GF-D8 (cell line): ENCODE data around the gene PTH1R.
A peak's percentile ranks its signal among the peaks of the same experiment; 100 is the strongest.

ENCODE experiments used
- DNase-seq: peaks from one replicate; lab custom pipeline; 2025; lab: John Stamatoyannopoulos, UW

The PTH1R gene

GRCh38 chr3:46913644-46914043, 36.1 kb downstream of the PTH1R start:
- no peak for DNase-seq

DNA sequence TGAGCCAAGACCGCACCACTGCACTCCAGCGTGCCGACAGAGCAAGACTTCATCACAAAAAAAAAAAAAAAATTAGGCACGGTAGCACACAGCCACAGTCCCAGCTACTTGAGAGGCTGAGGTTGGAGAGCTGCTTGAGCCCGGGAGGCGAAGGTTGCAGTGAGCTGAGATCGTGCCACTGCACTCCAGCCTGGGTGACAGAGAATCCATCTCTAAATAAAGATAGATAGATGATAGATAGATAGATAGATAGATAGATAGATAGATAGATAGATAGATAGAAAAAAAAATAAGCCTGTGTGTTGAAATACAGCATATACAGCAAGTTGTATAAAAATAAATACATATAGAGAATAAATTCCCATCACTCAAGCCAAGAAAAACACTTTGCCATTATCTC, 37.3 kb downstream of the PTH1R start:
- DNase-seq: no peak

GRCh38 chr3:46915297-46915822, 37.8 kb downstream of the PTH1R start:
- DNase-seq: no peak

- no peak for DNase-seq
These were observed 38.8 kb downstream of the PTH1R start for GRCh38 chr3:46916278-46916677.

GRCh38 chr3:46916799-46917198, 39.3 kb downstream of the PTH1R start:
- no peak for DNase-seq

- no peak for DNase-seq
These were observed 39.7 kb downstream of the PTH1R start for GRCh38 chr3:46917257-46917656.

GRCh38 chr3:46918202-46918601, 40.7 kb downstream of the PTH1R start:
- DNase-seq: no peak

- DNase-seq: no peak
These were observed 41.1 kb downstream of the PTH1R start for GRCh38 chr3:46918634-46919033.

DNA sequence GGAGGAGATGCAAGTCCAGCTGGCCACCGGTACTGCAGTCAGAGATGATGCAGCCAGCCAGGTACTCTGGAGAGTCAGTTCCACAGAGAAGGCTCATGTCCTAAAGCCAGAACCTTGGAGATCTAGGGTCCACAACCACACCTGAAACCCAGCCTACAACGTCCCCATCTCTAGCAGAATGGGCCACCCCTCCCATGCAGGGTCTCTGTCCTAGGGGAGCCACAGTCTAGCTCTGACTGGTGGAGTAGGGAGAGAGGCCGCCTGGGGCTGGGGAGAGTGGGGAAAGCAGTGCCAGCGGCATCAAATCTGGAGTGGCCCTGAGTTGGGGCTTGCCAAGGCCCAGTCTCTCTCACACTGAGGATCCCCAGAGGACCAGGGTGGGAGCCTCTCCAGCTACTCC, 43.5 kb downstream of the PTH1R start:
- no peak for DNase-seq

GRCh38 chr3:46921871-46922271, 44.4 kb downstream of the PTH1R start:
- no peak for DNase-seq

DNA sequence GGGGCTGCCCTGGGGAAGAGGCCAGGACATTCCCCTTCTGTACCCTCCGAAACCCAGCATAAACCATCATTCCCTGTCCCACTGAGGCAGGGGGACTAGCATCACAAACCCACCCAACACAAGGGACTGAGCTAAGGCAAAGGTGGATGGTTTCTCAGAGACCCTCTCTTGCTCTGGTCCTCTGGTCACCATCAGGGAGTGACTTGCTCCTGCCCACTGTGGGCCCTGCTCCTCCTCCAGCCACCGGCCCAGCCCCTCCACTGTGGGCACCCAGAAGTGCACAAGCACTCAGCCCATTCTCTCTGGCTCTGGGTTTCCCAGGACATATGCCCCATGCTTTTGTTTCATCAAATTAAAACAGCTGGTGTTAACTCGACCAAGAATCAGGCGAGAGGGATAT, 44.9 kb downstream of the PTH1R start:
- no peak for DNase-seq

DNA sequence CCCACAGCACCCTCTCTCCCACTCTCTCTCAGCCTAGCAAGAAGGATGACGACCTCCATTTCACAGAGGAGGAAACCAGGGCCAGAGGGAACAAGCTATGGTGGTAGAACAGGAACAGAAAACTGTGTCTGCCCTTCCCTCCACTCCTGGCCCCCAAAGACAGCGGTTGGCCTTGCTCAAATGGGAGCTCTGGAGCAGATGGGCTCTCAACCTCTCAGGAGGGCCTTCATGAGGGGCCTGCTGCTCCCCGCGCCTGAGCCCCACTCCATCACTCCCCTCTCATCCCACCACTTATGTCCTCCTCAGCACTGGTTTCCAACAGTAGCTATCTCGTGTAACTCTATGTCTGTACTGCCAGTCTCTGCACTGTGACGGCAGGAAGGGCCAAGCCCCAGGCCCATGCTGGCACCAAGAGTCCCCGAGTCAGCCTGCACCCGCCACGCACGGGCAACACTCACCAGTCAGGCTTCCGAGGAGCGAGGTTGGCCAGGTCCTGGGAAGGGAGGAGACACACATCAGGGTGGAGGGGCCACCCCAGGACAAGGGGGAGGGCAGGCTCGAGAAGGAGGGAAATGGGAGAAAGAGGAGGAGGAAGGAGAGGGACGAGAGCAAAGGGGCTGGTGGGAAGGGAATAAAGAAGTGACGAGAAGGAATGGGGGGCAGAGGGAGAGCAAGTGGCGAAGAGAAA, 45.5 kb downstream of the PTH1R start:
- no peak for DNase-seq

GRCh38 chr3:46923559-46924350, 46.2 kb downstream of the PTH1R start:
- DNase-seq: no peak

DNA sequence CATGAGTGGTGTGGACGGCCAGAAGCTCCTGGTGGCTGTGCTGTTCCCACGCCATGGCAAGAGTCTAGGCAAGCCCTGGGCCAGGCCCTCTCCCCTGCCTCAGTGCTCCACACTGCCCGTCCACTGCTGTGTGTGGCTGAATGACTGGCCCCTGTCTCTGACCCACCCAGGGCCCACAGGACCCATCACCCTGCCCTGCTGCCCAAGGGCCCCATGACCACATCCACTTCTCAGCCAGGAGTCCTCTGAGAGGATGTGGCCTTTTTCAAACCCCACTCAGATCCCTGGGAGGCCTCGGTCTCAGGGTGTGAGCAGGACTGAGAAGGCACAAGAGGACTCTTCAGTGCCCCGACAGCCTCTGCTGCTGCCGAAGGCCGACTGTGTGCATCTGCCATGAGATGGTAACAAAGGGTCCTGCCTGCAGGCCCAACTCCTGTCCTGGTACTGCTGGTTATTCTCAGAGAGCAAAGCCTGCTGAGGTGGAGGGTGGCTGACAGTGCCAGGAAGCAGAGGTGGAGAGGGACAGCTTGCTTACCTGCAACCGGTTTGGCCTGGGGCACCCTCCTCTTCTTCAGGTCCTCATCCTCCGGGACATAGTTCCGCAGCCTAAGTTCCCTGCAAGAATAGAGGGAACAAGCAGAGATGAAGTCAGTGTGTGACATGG, 47.5 kb downstream of the PTH1R start:
- no peak for DNase-seq

GRCh38 chr3:46925585-46925934, 48.0 kb downstream of the PTH1R start:
- DNase-seq: no peak

GRCh38 chr3:46926039-46926438, 48.5 kb downstream of the PTH1R start:
- DNase-seq: no peak

DNA sequence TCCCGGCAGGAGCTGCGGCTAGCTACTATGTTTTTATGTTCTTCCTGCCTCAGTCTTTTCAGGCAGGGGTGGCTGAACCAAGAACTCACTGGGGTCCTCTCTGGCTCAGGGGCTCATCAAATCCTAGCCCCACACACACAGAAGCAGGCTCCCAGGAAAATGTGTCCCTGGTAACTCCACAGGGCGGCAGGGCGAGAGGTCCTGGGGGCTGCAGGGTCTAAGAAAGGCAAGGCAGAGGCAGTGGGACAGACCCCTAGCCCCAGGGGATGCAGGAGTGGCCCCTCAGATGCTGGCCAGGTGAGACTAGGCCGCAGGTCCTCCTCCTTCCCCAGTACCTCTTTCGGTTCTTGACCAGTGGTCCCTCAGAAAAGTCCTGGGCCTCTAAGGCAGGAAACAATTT, 48.9 kb downstream of the PTH1R start:
- DNase-seq: no peak

- DNase-seq: peak; percentile 51
These were observed 49.6 kb downstream of the PTH1R start for GRCh38 chr3:46926871-46927717.

- no peak for DNase-seq
These were observed 50.2 kb downstream of the PTH1R start for GRCh38 chr3:46927718-46928073.

- peak; percentile 76 for DNase-seq
These were observed 50.8 kb downstream of the PTH1R start for GRCh38 chr3:46928282-46928681.

- DNase-seq: peak; percentile 10
These were observed 51.8 kb downstream of the PTH1R start for GRCh38 chr3:46929324-46929723.
